Body of pancreas (tissue), 4 donors: ENCODE measurements around the gene MLN. TPM values are rescaled to one million over a fixed set of nuclear protein-coding genes. Genes with fewer than 3 reads are reported as not detected.

Source experiments
- ATAC-seq: fragments of 150-250 bp; one replicate; pipeline ENCODE4 v1.9.1; 2016
- DNase-seq, 4 donors: peaks; one replicate each; pipeline ENCODE4 v3.0.0-alpha.2; 2019
- H3K27ac ChIP-seq, 4 donors: fragments of 200-600 bp; sonication (generic); 1 replicate in 3 of 4; 2 replicates in 1 of 4; pipeline versions ENCODE4 v1.5.1 to v1.6.1; 2016 to 2019; ENCODE audit warnings: mild to moderate bottlenecking in 1 of 4, mixed read lengths in 1 of 4, moderate library complexity in 1 of 4
- H3K27me3 ChIP-seq, 2 donors: fragments of 200-600 bp; sonication (generic); one replicate each; pipeline ENCODE4 v1.6.0; 2016; ENCODE audit warnings: mild to moderate bottlenecking in 1 of 2
- H3K36me3 ChIP-seq, 2 donors: fragments of 200-600 bp; sonication (generic); replicated peaks in 1 of 2; 2 replicates each; pipeline ENCODE4 v1.5.1; 2016; ENCODE audit warnings: low read depth in 2 of 2; ENCODE audit not compliant: insufficient read depth in 1 of 2
- H3K4me1 ChIP-seq: fragments of 200-600 bp; sonication (generic); one replicate; pipeline ENCODE4 v1.6.0; 2016
- H3K4me3 ChIP-seq, 2 donors: fragments of 200-600 bp; sonication (generic); 1 replicate in 1 of 2; 2 replicates in 1 of 2; pipeline ENCODE4 v1.5.1; 2016 to 2019
- H3K9me3 ChIP-seq, 3 donors: fragments of 200-600 bp; sonication (generic); 1 replicate in 2 of 3; 2 replicates in 1 of 3; pipeline ENCODE4 v1.5.1; 2016
- CTCF ChIP-seq, 7 experiments: fragments of 450-650 bp in 4 of 7; fragments of 200-600 bp in 3 of 7; sonication (generic) in 3 of 7; IDR thresholded peaks; one replicate each; pipeline ENCODE4 v1.5.1; 2016 to 2019; ENCODE audit warnings: antibody characterized with exemption in 7 of 7
- POLR2A ChIP-seq, 3 donors: fragments of 450-650 bp; IDR thresholded peaks; one replicate each; pipeline ENCODE4 v1.6.1; 2016; ENCODE audit warnings: antibody characterized with exemption in 3 of 3, mild to moderate bottlenecking in 2 of 3
- WGBS, 2 donors: methylation state at CpG; one replicate each; pipeline ENCODE4 v1.1.5; 2017; 5-methylcytosine and 5-hydroxymethylcytosine counted together
- intact Hi-C: fragments of 100-400 bp; cut with DNase I; formaldehyde crosslinking; loops from one replicate; pipeline ENCODE4 v1.15.1; 2023
- total RNA-seq, 2 donors: library from RNA; depleted of rRNA; stranded (reverse); fragments of >200 nt; gene quantifications; one replicate each; pipeline ENCODE4 v1.1.0, GENCODE V29; 2016

Gene MLN
- total RNA-seq, 2 donors from 2014 or later: not detected

DNA sequence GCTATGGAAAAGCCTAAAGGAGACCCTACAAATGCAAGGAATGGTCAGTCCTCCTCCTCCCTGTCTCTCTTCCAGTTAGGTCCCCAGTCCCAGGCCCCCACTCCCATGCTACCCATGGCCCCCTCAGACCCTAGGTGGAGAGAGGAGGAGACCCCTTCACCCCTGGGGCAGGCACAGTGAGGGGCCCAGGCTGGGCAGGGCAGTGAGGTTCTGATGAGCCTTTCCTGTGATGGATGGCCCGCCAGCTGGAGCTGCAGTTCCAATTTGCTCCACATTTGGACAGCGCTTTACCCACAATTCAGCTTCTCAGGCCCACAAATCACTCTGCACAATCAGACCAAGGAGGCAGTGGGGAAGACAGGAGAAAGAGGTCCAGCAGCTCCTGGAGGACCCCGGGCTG is 37.3 kb upstream of the MLN start:
- intact Hi-C loops: no loop called here
- WGBS, 2 donors: 89 to 93% methylated on average over 3 of the region's 3 CpGs
- no peaks in the 10 kb centered on the region for H3K9me3 ChIP-seq

GRCh38 chr6:33840048-33840926 is 36.5 kb upstream of the MLN start:
- no peak overlapping the region for H3K4me3 ChIP-seq
- TF ChIP-seq POLR2A (IDR thresholded peaks at IDR 0.05) (no peak), CTCF (IDR thresholded peaks at IDR 0.05) (no peak)

More for the DNA sequence above, 37.3 kb upstream of the MLN start:
- DNase-seq: no peak
- ATAC-seq: no peak
- Histone ChIP-seq H3K4me3 (no peak overlapping the region), H3K27ac (no peak overlapping the region), H3K4me1 (peaks cover 10% of the 10 kb centered on the region), H3K36me3 (no peaks in the 10 kb centered on the region), H3K27me3 (no peaks in the 10 kb centered on the region)
- TF ChIP-seq POLR2A (IDR thresholded peaks at IDR 0.05) (no peak), CTCF (IDR thresholded peaks at IDR 0.05) (no peak)

GRCh38 chr6:33839399-33840047 is 35.7 kb upstream of the MLN start:
- H3K9me3 ChIP-seq: no peaks in the 10 kb centered on the region
- peak; percentile 8 for ATAC-seq
- peaks cover 10% of the 10 kb centered on the region for H3K4me1 ChIP-seq
- no peak overlapping the region for H3K4me3 ChIP-seq
- H3K36me3 ChIP-seq: no peaks in the 10 kb centered on the region
- intact Hi-C loops: no loop called here
- no peaks in the 10 kb centered on the region for H3K27me3 ChIP-seq
- TF ChIP-seq POLR2A (IDR thresholded peaks at IDR 0.05) (no peak), CTCF (IDR thresholded peaks at IDR 0.05) (no peak)
- 55 to 64% methylated on average over 8 to 11 of the region's 11 CpGs for WGBS, 2 donors
- no peak overlapping the region for H3K27ac ChIP-seq
- DNase-seq: no peak

More at GRCh38 chr6:33840048-33840926, 36.5 kb upstream of the MLN start:
- intact Hi-C loops: no loop called here
- peak; percentile 45 for ATAC-seq
- Histone ChIP-seq H3K9me3 (no peaks in the 10 kb centered on the region), H3K27ac (no peak overlapping the region), H3K36me3 (no peaks in the 10 kb centered on the region), H3K27me3 (no peaks in the 10 kb centered on the region), H3K4me1 (peaks cover 10% of the 10 kb centered on the region)
- WGBS, 2 donors: 54 to 72% methylated on average over 11 to 12 of the region's 12 CpGs
- peak in 1 of 4 donors; percentile 66 for DNase-seq

- DNase-seq: no peak
- H3K27me3 ChIP-seq: no peaks in the 10 kb centered on the region
These were observed 35.2 kb upstream of the MLN start for GRCh38 chr6:33838983-33839382.

More at GRCh38 chr6:33838983-33839382, 35.2 kb upstream of the MLN start:
- peaks cover 10% of the 10 kb centered on the region for H3K4me1 ChIP-seq
- no peak overlapping the region for H3K27ac ChIP-seq
- no peaks in the 10 kb centered on the region for H3K36me3 ChIP-seq
- no peak overlapping the region for H3K4me3 ChIP-seq
- TF ChIP-seq CTCF (IDR thresholded peaks at IDR 0.05) (no peak), POLR2A (IDR thresholded peaks at IDR 0.05) (no peak)
- WGBS, 2 donors: 66 to 80% methylated on average over 8 to 10 of the region's 10 CpGs
- no peak for ATAC-seq
- intact Hi-C loops: no loop called here
- H3K9me3 ChIP-seq: no peaks in the 10 kb centered on the region
